ENCODE measurements around the gene SBF2.

- no peak for TF ChIP-seq CTCF (IDR thresholded peaks at IDR 0.05; ENCODE audit: low read depth, low read length)
- TF ChIP-seq EZH2phosphoT487 (IDR thresholded peaks at IDR 0.05; ENCODE audit: low read depth) = no peak
These were observed 197.0 kb downstream of the SBF2 start for GRCh38 chr11:10096987-10097386.
